Measurements from ENCODE around the gene DCXR. TPM values are rescaled to one million over a fixed set of nuclear protein-coding genes. Genes with fewer than 3 reads are reported as not detected.

DCXR gene
- total and polyA plus RNA-seq, 2 of the 13 experiments (the other 11 are each of a cell fraction or from before 2014, with no cell fraction given) = 287 to 311 TPM

DNA sequence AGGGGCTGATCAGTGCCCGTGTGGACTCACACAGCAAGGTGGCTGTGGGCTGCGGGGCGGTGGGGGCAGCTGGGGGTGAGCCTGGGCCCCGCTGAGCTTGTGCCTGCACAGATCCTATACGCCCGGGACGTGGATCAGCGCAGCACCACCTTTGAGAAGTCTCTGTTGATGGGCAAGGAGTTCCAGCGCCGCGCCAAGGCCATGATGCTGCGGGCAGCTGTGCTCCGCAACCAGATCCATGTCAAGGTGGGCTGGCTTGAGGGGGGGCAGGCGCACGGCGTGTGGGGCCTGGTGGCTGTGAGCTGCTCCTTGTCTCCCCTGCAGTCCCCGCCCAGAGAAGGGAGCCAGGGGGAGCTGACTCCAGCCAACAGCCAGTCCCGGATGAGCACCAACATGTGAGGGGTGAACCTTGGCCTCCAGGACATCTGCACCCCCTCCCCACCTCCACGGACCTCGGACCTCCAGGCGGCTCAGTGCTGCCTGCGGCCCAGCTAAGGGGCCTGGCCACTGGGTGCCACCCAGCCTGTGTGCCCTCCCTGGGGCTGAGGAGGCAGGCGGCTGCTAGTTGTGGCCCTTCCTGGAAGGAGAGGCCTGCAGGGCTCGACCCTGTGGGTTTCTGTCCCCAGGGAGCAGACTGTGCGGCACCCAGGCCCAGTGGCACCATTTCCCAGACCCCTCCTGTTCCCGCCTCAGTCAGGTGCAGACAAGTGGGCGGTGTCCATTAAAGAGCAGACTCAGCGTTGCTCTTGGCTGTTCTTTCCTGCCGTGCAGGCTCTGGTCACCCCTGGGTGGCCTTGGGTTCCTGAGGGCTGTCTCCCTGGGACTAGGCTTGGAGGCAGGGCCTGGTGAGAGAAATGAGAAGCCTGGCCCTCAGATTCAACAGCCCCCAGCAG, 19.5 kb upstream of the DCXR start (continued):
- TF ChIP-seq, protein P1, sequence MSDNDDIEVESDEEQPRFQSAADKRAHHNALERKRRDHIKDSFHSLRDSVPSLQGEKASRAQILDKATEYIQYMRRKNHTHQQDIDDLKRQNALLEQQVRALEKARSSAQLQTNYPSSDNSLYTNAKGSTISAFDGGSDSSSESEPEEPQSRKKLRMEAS (IDR thresholded peaks at IDR 0.05) = peak; percentile 92
- TF ChIP-seq NKX3-1 (CRISPR knock-in tag; IDR thresholded peaks at IDR 0.05) = no peak
- TF ChIP-seq ZZZ3 (CRISPR knock-in tag; IDR thresholded peaks at IDR 0.05; ENCODE audit: borderline replicate concordance) = peak; percentile 69; the same call in 1 of the 2 replicates
- TF ChIP-seq RNF2 (conservative IDR thresholded peaks at IDR 0.05; ENCODE audit: low read depth) = peak; percentile 35; the same call in 1 of the 2 replicates
- peak; percentile 57 for TF ChIP-seq ZNF768 (CRISPR knock-in tag; IDR thresholded peaks at IDR 0.05)
- peak; percentile 36; the same call in 1 of the 2 replicates for TF ChIP-seq GFI1 (CRISPR knock-in tag; IDR thresholded peaks at IDR 0.05; ENCODE audit: borderline replicate concordance)
- TF ChIP-seq GABPA (IDR thresholded peaks at IDR 0.05; ENCODE audit: low read depth, low read length) = no peak
- peak; percentile 34; the same call in 1 of the 2 replicates for TF ChIP-seq GABPA (CRISPR knock-in tag; IDR thresholded peaks at IDR 0.05; ENCODE audit: low read depth)
- TF ChIP-seq, protein P2, sequence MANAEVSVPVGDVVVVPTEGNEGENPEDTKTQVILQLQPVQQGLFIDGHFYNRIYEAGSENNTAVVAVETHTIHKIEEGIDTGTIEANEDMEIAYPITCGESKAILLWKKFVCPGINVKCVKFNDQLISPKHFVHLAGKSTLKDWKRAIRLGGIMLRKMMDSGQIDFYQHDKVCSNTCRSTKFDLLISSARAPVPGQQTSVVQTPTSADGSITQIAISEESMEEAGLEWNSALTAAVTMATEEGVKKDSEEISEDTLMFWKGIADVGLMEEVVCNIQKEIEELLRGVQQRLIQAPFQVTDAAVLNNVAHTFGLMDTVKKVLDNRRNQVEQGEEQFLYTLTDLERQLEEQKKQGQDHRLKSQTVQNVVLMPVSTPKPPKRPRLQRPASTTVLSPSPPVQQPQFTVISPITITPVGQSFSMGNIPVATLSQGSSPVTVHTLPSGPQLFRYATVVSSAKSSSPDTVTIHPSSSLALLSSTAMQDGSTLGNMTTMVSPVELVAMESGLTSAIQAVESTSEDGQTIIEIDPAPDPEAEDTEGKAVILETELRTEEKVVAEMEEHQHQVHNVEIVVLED (CRISPR knock-in tag; IDR thresholded peaks at IDR 0.05; ENCODE audit: borderline replicate concordance) = peak; percentile 71
- peak; percentile 72 for TF ChIP-seq SRSF1 (optimal IDR thresholded peaks at IDR 0.05; ENCODE audit: low read depth, low read length)
- TF ChIP-seq SP1 (IDR thresholded peaks at IDR 0.05) = no peak
- peak; percentile 41; the same call in 1 of the 2 replicates for TF ChIP-seq SP1 (CRISPR knock-in tag; IDR thresholded peaks at IDR 0.05)
- TF ChIP-seq, protein P3, sequence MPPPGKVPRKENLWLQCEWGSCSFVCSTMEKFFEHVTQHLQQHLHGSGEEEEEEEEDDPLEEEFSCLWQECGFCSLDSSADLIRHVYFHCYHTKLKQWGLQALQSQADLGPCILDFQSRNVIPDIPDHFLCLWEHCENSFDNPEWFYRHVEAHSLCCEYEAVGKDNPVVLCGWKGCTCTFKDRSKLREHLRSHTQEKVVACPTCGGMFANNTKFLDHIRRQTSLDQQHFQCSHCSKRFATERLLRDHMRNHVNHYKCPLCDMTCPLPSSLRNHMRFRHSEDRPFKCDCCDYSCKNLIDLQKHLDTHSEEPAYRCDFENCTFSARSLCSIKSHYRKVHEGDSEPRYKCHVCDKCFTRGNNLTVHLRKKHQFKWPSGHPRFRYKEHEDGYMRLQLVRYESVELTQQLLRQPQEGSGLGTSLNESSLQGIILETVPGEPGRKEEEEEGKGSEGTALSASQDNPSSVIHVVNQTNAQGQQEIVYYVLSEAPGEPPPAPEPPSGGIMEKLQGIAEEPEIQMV (CRISPR knock-in tag; IDR thresholded peaks at IDR 0.05; ENCODE audit: low read depth) = peak; percentile 73
- TF ChIP-seq FOXK1 (CRISPR knock-in tag; IDR thresholded peaks at IDR 0.05; ENCODE audit: borderline replicate concordance, low read depth) = 0 out of 2 replicates have a peak, but pooled peaks have one; percentile 11
- peak; percentile 35 for TF ChIP-seq ZEB1 (IDR thresholded peaks at IDR 0.05; ENCODE audit: insufficient replicate concordance, low read depth)
- TF ChIP-seq RARG (CRISPR knock-in tag; IDR thresholded peaks at IDR 0.05; ENCODE audit: low read depth) = peak; percentile 51; the same call in 1 of the 2 replicates
- TF ChIP-seq, protein P4, sequence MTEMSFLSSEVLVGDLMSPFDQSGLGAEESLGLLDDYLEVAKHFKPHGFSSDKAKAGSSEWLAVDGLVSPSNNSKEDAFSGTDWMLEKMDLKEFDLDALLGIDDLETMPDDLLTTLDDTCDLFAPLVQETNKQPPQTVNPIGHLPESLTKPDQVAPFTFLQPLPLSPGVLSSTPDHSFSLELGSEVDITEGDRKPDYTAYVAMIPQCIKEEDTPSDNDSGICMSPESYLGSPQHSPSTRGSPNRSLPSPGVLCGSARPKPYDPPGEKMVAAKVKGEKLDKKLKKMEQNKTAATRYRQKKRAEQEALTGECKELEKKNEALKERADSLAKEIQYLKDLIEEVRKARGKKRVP (CRISPR knock-in tag; IDR thresholded peaks at IDR 0.05) = no peak
- TF ChIP-seq MEF2D (CRISPR knock-in tag; IDR thresholded peaks at IDR 0.05) = peak; percentile 85
- TF ChIP-seq, protein P5, sequence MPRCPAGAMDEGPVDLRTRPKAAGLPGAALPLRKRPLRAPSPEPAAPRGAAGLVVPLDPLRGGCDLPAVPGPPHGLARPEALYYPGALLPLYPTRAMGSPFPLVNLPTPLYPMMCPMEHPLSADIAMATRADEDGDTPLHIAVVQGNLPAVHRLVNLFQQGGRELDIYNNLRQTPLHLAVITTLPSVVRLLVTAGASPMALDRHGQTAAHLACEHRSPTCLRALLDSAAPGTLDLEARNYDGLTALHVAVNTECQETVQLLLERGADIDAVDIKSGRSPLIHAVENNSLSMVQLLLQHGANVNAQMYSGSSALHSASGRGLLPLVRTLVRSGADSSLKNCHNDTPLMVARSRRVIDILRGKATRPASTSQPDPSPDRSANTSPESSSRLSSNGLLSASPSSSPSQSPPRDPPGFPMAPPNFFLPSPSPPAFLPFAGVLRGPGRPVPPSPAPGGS (CRISPR knock-in tag; IDR thresholded peaks at IDR 0.05) = peak; percentile 78; the same call in 1 of the 2 replicates
- peak; percentile 71 for TF ChIP-seq GABPB1 (CRISPR knock-in tag; IDR thresholded peaks at IDR 0.05)
- no peak for TF ChIP-seq ZNF709 (CRISPR knock-in tag; IDR thresholded peaks at IDR 0.05)
- peak; percentile 61 to 66; a peak in 3 of 4 replicates for TF ChIP-seq MAFK (conservative IDR thresholded peaks at IDR 0.05 in 1 of 2, IDR thresholded peaks at IDR 0.05 in 1 of 2; ENCODE audit: low read length in 2 of 2)
- 0 out of 2 replicates have a peak, but pooled peaks have one; percentile 52 for TF ChIP-seq MXD4 (CRISPR knock-in tag; IDR thresholded peaks at IDR 0.05)
- TF ChIP-seq KLF6 (CRISPR knock-in tag; IDR thresholded peaks at IDR 0.05) = 0 out of 2 replicates have a peak, but pooled peaks have one; percentile 29
- no peak for TF ChIP-seq ZNF7 (CRISPR knock-in tag; IDR thresholded peaks at IDR 0.05)
